Breast epithelium (tissue), 3 donors: ENCODE measurements around the gene RBM17.

Source experiments
- POLR2A ChIP-seq: fragments of 450-650 bp; IDR thresholded peaks from one replicate; pipeline ENCODE4 v1.6.1; 2016; ENCODE audit warnings: antibody characterized with exemption, mild to moderate bottlenecking, moderate library complexity
- POLR2AphosphoS5 ChIP-seq, 3 donors: sonication (generic); formaldehyde crosslinking; IDR thresholded peaks; one replicate each; pipeline ENCODE4 v1.6.1; 2017; ENCODE audit warnings: antibody characterized with exemption in 3 of 3
- TF ChIP-seq, protein P1 (sequence below), 3 donors: fragments of 450-650 bp; IDR thresholded peaks; one replicate each; pipeline ENCODE4 v1.5.1; 2016 to 2017; ENCODE audit warnings: antibody characterized with exemption in 3 of 3, mild to moderate bottlenecking in 3 of 3, moderate library complexity in 3 of 3

GRCh38 chr10:6101181-6101580, 12.3 kb downstream of the RBM17 start:
- TF ChIP-seq, protein P1, sequence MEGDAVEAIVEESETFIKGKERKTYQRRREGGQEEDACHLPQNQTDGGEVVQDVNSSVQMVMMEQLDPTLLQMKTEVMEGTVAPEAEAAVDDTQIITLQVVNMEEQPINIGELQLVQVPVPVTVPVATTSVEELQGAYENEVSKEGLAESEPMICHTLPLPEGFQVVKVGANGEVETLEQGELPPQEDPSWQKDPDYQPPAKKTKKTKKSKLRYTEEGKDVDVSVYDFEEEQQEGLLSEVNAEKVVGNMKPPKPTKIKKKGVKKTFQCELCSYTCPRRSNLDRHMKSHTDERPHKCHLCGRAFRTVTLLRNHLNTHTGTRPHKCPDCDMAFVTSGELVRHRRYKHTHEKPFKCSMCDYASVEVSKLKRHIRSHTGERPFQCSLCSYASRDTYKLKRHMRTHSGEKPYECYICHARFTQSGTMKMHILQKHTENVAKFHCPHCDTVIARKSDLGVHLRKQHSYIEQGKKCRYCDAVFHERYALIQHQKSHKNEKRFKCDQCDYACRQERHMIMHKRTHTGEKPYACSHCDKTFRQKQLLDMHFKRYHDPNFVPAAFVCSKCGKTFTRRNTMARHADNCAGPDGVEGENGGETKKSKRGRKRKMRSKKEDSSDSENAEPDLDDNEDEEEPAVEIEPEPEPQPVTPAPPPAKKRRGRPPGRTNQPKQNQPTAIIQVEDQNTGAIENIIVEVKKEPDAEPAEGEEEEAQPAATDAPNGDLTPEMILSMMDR (IDR thresholded peaks at IDR 0.05) = no peak
- TF ChIP-seq POLR2A (no peak), POLR2AphosphoS5 (IDR thresholded peaks at IDR 0.05) (no peak)
